ENCODE data around the gene TMEM212. TPM values are rescaled to one million over a fixed set of nuclear protein-coding genes. Genes with fewer than 3 reads are reported as not detected.
A peak's percentile ranks its signal among the peaks of the same experiment; 100 is the strongest.

Gene TMEM212
- polyA plus RNA-seq, 2 of the 4 experiments (the other 2 are of a cell fraction), result not detected

DNA sequence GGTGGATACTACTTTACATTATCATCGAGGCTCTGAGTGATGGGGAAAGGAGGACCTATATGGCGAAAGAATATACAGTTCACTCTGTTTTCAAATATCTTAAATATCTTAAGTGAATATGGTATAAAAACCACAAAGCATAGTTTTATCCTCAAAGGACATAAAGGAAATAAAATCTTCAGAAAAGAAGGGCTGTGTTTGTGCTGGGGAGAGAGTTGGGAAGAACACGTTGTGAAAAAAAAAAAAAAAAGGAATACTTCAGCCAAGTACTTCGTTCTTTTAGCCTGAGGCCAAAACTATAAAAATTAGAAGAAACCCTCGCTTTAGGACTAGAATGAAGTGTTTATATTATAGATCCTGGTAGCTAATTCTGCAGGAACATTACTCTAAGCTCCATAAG, 10.2 kb upstream of the TMEM212 start:
- FAIRE-seq (no peak), ATAC-seq (no peak), DNase-seq (ENCODE audit: low read depth in 1 of 2, low spot score in 1 of 2) (no peak)
- H3K27ac ChIP-seq, result peak overlapping the region; percentile 56 to 72; a peak in 4 of 6 replicates
- peaks cover 55% of the 10 kb centered on the region for H3K4me1 ChIP-seq
- ChIA-PET CTCF (interaction anchor here (0.6 to 2.0 kb wide), 7 partner anchors 21 to 384 kb away, joined by 3 to 7 read pairs (median 3); partner anchors contain the start of gene PLD1), POLR2A (no interaction called here)
- no peaks in the 10 kb centered on the region for H3K9me3 ChIP-seq
- 80% methylated on average over 5 of the region's 5 CpGs for WGBS (ENCODE audit: missing lambda C conversion rate)
- no peak overlapping the region for H3K4me3 ChIP-seq
- TF ChIP-seq HDAC2 (IDR thresholded peaks at IDR 0.05) (no peak), POLR2AphosphoS2 (conservative IDR thresholded peaks at IDR 0.05; ENCODE audit: low read length) (no peak), TFCP2L1 (CRISPR knock-in tag; IDR thresholded peaks at IDR 0.05) (no peak), JUN (IDR thresholded peaks at IDR 0.05) (no peak), RNF2 (IDR thresholded peaks at IDR 0.05; ENCODE audit: borderline replicate concordance, low read depth) (no peak)
- TF ChIP-seq, protein P1, sequence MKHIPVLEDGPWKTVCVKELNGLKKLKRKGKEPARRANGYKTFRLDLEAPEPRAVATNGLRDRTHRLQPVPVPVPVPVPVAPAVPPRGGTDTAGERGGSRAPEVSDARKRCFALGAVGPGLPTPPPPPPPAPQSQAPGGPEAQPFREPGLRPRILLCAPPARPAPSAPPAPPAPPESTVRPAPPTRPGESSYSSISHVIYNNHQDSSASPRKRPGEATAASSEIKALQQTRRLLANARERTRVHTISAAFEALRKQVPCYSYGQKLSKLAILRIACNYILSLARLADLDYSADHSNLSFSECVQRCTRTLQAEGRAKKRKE (CRISPR knock-in tag; IDR thresholded peaks at IDR 0.05; ENCODE audit: low read depth), result no peak
- TF ChIP-seq, protein P2, sequence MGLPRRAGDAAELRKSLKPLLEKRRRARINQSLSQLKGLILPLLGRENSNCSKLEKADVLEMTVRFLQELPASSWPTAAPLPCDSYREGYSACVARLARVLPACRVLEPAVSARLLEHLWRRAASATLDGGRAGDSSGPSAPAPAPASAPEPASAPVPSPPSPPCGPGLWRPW (IDR thresholded peaks at IDR 0.05), result no peak
- TF ChIP-seq, protein P3, sequence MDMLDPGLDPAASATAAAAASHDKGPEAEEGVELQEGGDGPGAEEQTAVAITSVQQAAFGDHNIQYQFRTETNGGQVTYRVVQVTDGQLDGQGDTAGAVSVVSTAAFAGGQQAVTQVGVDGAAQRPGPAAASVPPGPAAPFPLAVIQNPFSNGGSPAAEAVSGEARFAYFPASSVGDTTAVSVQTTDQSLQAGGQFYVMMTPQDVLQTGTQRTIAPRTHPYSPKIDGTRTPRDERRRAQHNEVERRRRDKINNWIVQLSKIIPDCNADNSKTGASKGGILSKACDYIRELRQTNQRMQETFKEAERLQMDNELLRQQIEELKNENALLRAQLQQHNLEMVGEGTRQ (IDR thresholded peaks at IDR 0.05), result no peak
- peak overlapping the region; percentile 63; the same call in 2 of the 3 replicates for H3K4me2 ChIP-seq

DNA sequence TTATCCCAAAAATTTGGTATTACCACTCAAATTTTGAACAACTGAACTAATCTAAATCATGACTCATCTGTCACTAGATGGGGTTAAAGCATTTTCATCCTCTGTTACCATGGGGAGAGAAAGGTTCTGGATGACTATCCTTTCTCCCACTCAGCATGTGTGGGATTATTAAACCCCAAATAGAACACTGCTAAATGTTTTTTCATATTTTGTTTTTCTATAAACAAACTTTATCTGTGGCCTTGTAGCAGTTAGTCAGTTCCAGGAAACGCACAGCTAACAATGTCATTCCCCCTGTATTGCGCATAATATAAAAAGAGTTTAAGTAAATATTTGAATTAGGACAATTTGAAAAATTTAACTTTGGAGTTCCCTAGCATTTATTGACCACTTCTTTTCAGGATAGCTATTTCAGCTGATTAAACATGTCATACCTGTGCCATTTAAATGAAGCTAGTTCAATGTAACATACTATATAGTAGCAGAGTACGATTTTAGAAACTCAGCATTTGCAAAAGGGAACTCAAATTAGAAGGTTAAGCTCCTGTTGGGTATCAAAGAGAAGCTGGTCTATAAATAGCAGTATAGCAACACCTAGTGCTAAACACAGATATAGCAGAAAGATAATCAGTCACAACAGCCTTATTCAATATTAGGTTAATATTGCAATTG, 9.2 kb upstream of the TMEM212 start:
- ChIA-PET POLR2A (no interaction called here), CTCF (interaction anchor here (0.8 to 2.0 kb wide), 11 partner anchors 11 to 383 kb away, joined by 3 to 7 read pairs (median 5); no protein-coding TSS in a partner anchor)
- Histone ChIP-seq H3K4me2 (peak overlapping the region; percentile 63), H3K4me1 (peaks cover 63% of the 10 kb centered on the region), H3K27ac (peak overlapping the region; percentile 56 to 76), H3K4me3 (no peak overlapping the region), H3K9me3 (no peaks in the 10 kb centered on the region)
- WGBS (ENCODE audit: missing lambda C conversion rate), result 4% methylated on average over 3 of the region's 3 CpGs
- DNase-seq (ENCODE audit: low read depth in 1 of 2, low spot score in 1 of 2), result peak in 1 of 2 experiments; percentile 66
- peak; percentile 55 to 58; a peak in 5 of 6 replicates for ATAC-seq
- no peak for FAIRE-seq
- peak; percentile 22 to 27; a peak in 1 of 5 replicates for TF ChIP-seq EP300 (IDR thresholded peaks at IDR 0.05)
- no peak for TF ChIP-seq FOSL2 (IDR thresholded peaks at IDR 0.05)
- peak; percentile 78 for TF ChIP-seq FOSL2 (CRISPR knock-in tag; IDR thresholded peaks at IDR 0.05)
- peak; percentile 57 for TF ChIP-seq SMC3 (IDR thresholded peaks at IDR 0.05)
- TF ChIP-seq JUNB (IDR thresholded peaks at IDR 0.05), result peak; percentile 36; the same call in 1 of the 2 replicates
- no peak for TF ChIP-seq RCOR1 (IDR thresholded peaks at IDR 0.05; ENCODE audit: low read depth, low read length)
- TF ChIP-seq, protein P4, sequence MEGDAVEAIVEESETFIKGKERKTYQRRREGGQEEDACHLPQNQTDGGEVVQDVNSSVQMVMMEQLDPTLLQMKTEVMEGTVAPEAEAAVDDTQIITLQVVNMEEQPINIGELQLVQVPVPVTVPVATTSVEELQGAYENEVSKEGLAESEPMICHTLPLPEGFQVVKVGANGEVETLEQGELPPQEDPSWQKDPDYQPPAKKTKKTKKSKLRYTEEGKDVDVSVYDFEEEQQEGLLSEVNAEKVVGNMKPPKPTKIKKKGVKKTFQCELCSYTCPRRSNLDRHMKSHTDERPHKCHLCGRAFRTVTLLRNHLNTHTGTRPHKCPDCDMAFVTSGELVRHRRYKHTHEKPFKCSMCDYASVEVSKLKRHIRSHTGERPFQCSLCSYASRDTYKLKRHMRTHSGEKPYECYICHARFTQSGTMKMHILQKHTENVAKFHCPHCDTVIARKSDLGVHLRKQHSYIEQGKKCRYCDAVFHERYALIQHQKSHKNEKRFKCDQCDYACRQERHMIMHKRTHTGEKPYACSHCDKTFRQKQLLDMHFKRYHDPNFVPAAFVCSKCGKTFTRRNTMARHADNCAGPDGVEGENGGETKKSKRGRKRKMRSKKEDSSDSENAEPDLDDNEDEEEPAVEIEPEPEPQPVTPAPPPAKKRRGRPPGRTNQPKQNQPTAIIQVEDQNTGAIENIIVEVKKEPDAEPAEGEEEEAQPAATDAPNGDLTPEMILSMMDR (IDR thresholded peaks at IDR 0.05), result peak; percentile 50
- peak; percentile 38; the same call in 1 of the 2 replicates for TF ChIP-seq GATA3 (IDR thresholded peaks at IDR 0.05; ENCODE audit: borderline replicate concordance)
- TF ChIP-seq ZSCAN20 (CRISPR knock-in tag; IDR thresholded peaks at IDR 0.05), result no peak
- peak; percentile 66 to 72 for TF ChIP-seq RAD21 (conservative IDR thresholded peaks at IDR 0.05 in 1 of 2, IDR thresholded peaks at IDR 0.05 in 1 of 2)
- 0 out of 2 replicates have a peak, but pooled peaks have one; percentile 34 for TF ChIP-seq RFX5 (IDR thresholded peaks at IDR 0.05)

DNA sequence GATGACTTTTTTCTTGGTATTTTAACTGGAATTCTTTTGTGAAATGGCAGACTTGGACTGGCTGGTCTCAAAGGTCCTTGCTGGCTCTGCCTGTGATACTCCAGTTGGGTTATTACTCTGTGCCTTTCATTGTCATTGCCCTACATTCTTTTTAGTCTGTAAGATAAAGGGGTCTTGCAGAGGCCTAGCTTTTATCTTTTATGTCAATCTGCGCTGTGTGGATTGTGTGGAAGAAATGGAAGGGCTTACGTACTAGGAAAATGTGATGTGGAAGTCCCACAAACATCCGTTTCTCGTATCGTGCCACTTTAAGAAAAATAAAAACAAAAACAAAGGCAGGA, 8.7 kb upstream of the TMEM212 start:
- TF ChIP-seq, protein P5, sequence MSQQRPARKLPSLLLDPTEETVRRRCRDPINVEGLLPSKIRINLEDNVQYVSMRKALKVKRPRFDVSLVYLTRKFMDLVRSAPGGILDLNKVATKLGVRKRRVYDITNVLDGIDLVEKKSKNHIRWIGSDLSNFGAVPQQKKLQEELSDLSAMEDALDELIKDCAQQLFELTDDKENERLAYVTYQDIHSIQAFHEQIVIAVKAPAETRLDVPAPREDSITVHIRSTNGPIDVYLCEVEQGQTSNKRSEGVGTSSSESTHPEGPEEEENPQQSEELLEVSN (IDR thresholded peaks at IDR 0.05; ENCODE audit: borderline replicate concordance, low read depth), result no peak
- TF ChIP-seq, protein P6, sequence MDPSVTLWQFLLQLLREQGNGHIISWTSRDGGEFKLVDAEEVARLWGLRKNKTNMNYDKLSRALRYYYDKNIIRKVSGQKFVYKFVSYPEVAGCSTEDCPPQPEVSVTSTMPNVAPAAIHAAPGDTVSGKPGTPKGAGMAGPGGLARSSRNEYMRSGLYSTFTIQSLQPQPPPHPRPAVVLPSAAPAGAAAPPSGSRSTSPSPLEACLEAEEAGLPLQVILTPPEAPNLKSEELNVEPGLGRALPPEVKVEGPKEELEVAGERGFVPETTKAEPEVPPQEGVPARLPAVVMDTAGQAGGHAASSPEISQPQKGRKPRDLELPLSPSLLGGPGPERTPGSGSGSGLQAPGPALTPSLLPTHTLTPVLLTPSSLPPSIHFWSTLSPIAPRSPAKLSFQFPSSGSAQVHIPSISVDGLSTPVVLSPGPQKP (IDR thresholded peaks at IDR 0.05; ENCODE audit: low read depth, low read length), result no peak
- TF ChIP-seq SMC3 (IDR thresholded peaks at IDR 0.05) (peak; percentile 3; the same call in 1 of the 3 replicates), HDAC2 (IDR thresholded peaks at IDR 0.05) (no peak), RAD21 (conservative IDR thresholded peaks at IDR 0.05 in 1 of 2, IDR thresholded peaks at IDR 0.05 in 1 of 2) (no peak; a peak in 1 of 5 replicates), NPAS2 (CRISPR knock-in tag; IDR thresholded peaks at IDR 0.05; ENCODE audit: borderline replicate concordance) (no peak), KDM5A (IDR thresholded peaks at IDR 0.05) (no peak)

More for the DNA sequence above, 8.7 kb upstream of the TMEM212 start:
- Histone ChIP-seq H3K4me2 (peak overlapping the region; percentile 63), H3K4me1 (peaks cover 65% of the 10 kb centered on the region), H3K4me3 (no peak overlapping the region), H3K27ac (peak overlapping the region; percentile 56 to 76), H3K9me3 (no peaks in the 10 kb centered on the region)
- 93% methylated on average over 5 of the region's 5 CpGs for WGBS (ENCODE audit: missing lambda C conversion rate)
- ChIA-PET CTCF (interaction anchor here (0.8 to 2.0 kb wide), 10 partner anchors 12 to 383 kb away, joined by 3 to 7 read pairs (median 5); no protein-coding TSS in a partner anchor), POLR2A (no interaction called here)
- FAIRE-seq, result no peak
- DNase-seq (ENCODE audit: low read depth in 1 of 2, low spot score in 1 of 2), result no peak
- no peak for ATAC-seq

Data from A549 (cell line).